GM19240 (cell line): ENCODE results near the gene POLR2J2.
"Not testable (repeated sequence)": the region's sequence is repeated elsewhere in the genome, so short reads cannot be mapped to it uniquely, and the experiment has no call there.

Experiments used
- DNase-seq: peaks from one replicate; pipeline ENCODE4 v3.0.0; 2011; ENCODE audit warnings: low spot score; ENCODE audit not compliant: insufficient read length

The POLR2J2 gene

GRCh38 chr7:102671166-102671955 is at the start of gene POLR2J2:
POLR2J2 (minus strand) TSS chr7:102671663; CDS start chr7:102671601, 62 bp downstream.
- peak; percentile 46 for DNase-seq

- not testable (repeated sequence) for DNase-seq
Measured at GRCh38 chr7:102718491-102718890, 47.0 kb upstream of the POLR2J2 start.

- DNase-seq: not testable (repeated sequence)
Measured at GRCh38 chr7:102715718-102716117, 44.3 kb upstream of the POLR2J2 start.

GRCh38 chr7:102714774-102715522 is 43.5 kb upstream of the POLR2J2 start:
- not testable (repeated sequence) for DNase-seq

- DNase-seq: not testable (repeated sequence)
Measured at GRCh38 chr7:102713691-102714080, 42.2 kb upstream of the POLR2J2 start.

GRCh38 chr7:102713011-102713690 is 41.7 kb upstream of the POLR2J2 start:
- DNase-seq: not testable (repeated sequence)

- DNase-seq: not testable (repeated sequence)
Measured at GRCh38 chr7:102698962-102699750, 27.7 kb upstream of the POLR2J2 start.

GRCh38 chr7:102697642-102698512 is 26.4 kb upstream of the POLR2J2 start:
- DNase-seq: not testable (repeated sequence)

- DNase-seq: not testable (repeated sequence)
Measured at GRCh38 chr7:102696009-102696408, 24.5 kb upstream of the POLR2J2 start.

GRCh38 chr7:102695033-102695552 is 23.6 kb upstream of the POLR2J2 start:
- DNase-seq: not testable (repeated sequence)

- not testable (repeated sequence) for DNase-seq
Measured at GRCh38 chr7:102694008-102694407, 22.5 kb upstream of the POLR2J2 start.

- not testable (repeated sequence) for DNase-seq
Measured at GRCh38 chr7:102690602-102691001, 19.1 kb upstream of the POLR2J2 start.

GRCh38 chr7:102689436-102690282 is 18.2 kb upstream of the POLR2J2 start:
- DNase-seq: not testable (repeated sequence)

GRCh38 chr7:102688299-102689036 is 17.0 kb upstream of the POLR2J2 start:
- DNase-seq: not testable (repeated sequence)

GRCh38 chr7:102682560-102682959 is 11.1 kb upstream of the POLR2J2 start:
- not testable (repeated sequence) for DNase-seq

- not testable (repeated sequence) for DNase-seq
Measured at GRCh38 chr7:102680780-102681179, 9.3 kb upstream of the POLR2J2 start.

GRCh38 chr7:102675545-102675944 is 4.1 kb upstream of the POLR2J2 start:
- DNase-seq: not testable (repeated sequence)
